ENCODE measurements around the gene ARPC5L.

DNA sequence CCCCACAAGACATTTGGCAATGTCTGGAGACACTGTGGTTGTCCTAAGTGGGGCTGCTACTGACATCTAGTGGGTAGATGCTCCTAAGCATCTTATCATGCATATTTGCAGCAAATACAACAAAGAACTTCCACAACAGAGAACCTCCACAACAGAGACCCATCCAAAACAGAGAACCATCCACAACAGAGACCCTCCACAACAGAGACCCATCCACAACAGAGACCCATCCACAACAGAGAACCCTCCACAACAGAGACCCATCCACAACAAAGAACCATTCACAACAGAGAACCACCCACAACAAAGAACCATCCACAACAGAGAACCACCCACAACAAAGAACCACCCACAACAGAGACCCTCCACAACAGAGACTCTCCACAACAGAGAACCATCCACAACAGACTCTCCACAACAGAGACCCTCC, 32.8 kb downstream of the ARPC5L start:
- TF ChIP-seq POLR2A (IDR thresholded peaks at IDR 0.05; ENCODE audit: low read depth, low read length) (no peak), POLR2AphosphoS5 (IDR thresholded peaks at IDR 0.05; ENCODE audit: low read depth, low read length) (no peak), PAX5 (IDR thresholded peaks at IDR 0.05; ENCODE audit: insufficient read depth, low read length, severe bottlenecking) (no peak)

Measured in GM12891 (cell line).